Activated gamma-delta T cell treated with Interleukin-2 at 50 U/mL for 16 hours (primary cell): ENCODE results near the gene ZNF618.

Experiments used
- DNase-seq: peaks from one replicate; pipeline ENCODE4 v3.0.0-alpha.2; 2020

ZNF618 gene

DNA sequence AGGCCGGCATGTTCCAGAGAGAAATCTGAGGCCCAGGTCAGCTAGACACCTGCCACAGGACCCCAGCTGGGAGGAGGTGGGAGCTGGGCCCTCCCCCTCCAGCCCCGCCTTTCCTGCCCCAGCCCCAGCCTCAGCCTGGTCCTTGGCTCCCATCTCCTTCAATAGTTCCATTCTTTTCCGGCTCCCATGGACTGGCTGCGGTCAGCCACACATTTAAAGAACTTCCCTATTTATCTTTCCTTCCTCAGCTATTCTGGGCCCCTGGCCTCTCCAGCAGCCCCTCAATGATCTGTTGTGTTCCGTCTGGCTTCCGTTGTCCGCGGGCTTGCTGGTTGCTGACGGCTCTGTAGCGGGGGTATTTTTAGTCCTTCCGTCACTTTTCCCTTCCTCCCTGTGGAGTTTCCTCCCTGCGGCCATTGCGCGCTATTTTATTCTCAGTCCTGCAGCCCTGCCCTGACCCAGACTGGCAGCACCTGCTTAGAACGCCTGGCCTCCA lies 128.2 kb downstream of the ZNF618 start:
- DNase-seq, result no peak

DNA sequence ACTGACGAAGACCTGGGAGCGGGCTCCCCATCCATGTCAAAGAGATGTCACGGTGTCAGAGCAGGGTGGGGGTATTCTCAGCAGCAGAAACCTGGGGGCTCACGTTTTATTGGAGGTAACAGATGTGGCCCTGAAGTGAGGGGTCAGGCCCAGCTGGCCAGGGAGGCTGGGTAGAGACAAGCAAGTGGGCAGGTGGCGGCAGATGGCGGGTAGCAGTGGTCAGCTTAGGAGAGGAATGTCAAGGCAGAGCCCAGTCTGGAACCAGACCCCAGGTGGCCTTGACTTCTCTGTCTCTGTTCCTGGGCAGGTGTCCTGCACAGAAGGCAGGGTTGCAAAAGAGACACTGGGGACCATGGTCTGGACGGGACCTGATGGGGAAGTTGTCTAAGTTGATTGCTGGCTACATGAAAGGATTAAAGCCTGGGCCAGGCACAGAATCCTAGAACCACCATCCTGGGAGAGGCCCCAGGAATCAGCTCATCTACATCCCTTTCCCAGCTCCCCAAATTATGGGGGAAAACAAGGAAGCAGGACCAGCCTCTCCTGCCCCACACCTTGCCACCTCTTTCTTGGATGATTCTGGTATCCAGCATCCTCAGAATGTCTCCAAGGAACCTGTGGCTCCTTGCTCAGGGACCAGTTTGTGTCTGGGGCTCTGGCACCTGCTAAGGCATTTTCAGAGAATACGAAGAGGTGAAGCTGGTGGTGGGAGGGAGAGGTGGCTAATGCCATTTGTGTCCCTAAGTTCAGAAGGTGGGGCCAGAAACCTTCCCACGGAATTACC lies 129.5 kb downstream of the ZNF618 start:
- DNase-seq, result no peak

DNA sequence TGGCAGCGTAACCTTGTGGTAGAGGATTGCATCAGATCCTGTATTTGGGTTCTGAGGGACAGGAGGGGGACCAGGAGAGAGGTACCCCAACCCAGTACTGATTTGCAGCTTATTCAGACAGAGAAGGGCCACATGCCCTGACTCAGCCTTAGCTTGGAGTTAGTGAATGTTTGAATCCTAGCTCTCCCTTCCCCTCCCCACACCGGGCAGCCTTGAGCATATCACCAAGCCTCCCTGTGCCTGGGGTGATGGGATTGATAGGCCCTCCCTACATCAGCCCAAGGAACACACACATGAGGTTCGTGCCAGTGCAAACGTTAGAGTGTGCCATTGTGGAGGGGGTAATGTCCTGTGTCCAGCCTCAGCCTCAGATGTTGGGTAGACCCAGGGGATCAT lies 130.0 kb downstream of the ZNF618 start:
- DNase-seq, result no peak

DNA sequence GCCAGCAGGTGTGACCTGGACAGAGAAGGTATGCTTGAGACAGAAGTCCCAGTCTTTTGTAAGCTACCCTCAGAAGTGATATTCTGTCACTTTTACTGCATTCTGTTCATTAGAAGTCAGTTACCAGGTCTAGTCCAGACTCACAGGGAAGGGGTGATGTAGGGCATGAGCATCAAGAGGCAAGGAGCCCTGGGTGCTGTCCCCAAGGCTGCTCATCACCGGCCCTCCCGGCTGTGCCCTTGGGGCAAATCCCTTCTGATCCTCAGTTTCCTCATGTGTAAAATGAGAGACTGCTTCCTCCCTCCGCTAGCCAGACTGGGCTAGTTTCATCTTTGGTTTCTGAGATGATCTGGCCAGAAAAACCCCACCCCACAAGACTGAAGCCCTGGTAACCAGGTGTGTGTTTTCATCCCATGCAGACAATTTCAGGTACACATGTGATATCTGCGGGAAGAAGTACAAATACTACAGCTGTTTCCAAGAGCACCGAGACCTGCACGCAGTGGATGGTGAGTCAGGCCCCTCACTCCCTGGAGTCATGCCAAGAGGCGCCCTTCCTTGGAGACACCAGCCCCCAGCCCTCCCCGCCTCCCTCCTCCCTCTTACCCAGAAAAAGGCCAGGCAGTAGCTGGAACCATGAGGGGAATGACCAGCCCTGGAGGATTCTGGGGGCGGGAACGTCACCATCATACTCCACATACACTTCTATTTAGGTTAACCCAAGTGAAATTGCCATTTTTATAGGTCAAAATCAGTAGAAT lies 131.0 kb downstream of the ZNF618 start:
- no peak for DNase-seq

DNA sequence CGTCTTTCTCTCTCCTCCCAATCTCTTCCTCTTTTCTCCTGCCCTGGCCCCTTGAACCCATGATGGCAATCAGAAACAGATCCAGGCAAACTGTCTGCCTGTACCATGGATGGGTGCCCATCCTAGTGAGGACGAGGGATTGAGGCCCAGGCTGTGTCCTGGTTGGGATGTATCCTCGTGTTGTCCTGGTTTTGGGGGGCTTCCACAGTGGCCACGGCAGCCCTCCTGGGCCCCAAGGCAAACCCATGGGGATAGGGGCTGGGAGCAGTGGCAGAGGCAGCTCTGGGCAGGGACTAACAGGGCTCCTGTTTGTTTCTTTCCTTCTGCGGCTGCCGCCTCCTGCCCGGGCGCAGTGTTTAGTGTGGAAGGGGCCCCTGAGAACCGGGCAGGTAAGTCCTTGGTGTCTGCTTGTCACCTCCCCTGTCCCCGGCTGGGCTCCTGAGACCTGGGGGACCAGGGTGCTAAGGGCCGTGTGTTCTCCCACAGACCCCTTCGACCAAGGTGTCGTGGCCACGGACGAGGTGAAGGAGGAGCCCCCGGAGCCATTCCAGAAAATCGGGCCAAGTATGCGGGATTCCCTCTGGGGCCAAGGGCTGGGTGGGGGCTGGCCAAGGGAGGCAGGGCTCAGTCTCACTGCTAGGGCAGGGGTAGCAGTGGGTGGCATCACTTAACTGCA lies 132.0 kb downstream of the ZNF618 start:
- peak; percentile 3 for DNase-seq

DNA sequence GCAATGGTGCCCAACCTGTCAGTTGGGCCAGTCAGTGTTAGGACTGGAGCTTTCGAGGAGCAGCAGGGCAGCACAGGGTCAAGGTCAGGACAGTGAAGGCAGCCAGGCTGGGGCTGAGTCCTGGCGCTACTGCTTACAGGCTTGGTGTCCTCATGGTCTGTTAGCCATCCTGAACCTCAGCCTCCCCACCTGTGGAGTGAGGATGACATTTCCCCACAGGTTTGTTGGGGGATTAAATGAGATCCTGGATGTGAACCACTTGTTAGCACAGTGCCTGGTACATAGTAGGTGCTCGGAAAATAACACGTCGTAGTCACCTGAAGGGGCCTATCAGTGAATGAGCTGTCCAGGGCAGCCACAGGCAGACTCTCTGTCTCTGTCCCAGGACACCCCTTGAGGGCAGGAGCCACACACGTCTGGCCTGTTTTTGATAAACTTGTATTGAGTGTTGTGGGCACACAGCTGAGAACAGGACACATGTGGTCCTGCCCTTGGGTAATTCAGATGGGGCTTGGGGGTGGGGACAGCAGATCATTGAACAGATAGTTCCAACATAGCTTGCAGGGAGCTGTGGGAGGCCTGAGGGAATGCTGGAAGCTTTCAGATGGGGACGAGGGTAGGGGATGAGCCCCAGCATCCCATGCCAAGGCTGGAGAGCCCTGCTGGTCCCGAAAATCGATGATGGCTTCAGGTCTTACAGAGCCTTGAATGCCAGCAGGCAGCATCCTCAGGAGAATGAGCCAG lies 132.7 kb downstream of the ZNF618 start:
- DNase-seq, result no peak

DNA sequence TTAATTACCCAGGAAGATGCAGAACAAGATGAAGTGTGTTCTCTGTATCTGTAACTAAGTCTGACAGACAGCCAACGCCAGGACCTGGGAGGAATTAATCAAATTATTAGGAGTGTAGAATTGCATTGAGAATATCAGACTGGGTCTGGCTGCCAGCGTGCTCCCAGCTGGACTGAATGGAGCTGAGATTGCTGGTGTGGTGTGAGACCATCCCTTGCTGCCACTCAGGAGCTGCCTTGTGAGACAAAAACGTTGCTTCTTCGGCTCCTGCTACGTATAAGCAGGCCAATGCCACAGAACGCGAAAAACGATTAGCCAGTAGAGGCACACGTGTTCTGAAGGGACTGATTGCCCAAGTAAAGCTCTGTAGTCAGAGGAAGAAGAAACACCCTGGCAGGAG lies 135.2 kb downstream of the ZNF618 start:
- no peak for DNase-seq

DNA sequence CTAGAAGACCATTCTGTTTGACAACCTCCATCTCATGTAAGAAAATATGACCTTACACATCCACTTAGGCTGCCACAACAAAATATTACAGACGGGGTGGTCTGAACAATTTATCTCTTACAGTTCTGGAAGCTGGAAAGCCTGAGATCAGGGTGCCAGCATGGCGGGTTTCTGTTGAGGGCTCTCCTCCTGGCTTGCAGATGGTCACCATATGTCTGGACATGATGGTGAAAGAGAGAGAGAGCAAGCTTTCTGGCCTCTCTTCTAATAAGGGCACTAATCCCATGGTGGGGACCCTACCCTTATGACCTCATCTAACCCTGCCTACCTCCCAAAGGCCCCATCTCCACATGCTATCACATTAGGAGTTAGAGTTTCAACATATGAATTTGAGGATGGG lies 136.0 kb downstream of the ZNF618 start:
- DNase-seq, result no peak

DNA sequence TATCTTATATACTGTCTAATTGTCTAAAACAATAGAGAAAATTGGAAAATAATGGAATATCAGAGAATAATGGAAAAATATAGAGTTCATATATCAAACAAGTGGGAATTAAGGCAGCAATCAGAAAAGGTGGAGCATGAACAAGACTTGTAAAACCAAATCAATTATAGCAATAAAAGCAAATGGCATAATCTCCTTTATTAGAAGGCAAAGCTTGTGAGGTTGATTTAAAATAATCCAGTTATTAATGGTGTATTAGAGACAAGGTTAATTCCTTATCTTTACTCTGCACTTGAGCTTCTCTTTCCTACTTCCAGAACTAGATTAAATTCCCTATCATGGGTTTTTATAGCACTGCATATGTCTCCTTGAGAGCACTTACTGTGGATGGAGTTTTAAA lies 137.9 kb downstream of the ZNF618 start:
- DNase-seq, result no peak

DNA sequence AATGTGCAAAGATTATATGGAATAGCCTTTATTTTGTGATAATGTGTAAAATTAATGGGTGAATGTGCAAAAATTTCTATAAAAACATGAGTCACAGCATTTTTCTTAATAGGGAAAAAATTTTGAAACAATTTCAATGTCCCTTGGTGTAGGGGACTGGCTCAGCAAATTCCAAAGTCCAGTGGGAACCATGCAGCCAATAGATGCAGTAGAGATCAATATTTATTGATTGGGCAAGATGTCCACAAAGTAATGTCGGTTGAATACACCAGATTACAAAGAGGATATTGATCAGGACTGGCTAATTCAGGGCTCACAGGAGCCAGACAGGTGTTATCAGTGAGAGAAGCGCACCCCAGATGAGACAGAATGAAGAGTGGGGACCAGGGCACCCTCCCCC lies 139.5 kb downstream of the ZNF618 start:
- DNase-seq, result no peak

DNA sequence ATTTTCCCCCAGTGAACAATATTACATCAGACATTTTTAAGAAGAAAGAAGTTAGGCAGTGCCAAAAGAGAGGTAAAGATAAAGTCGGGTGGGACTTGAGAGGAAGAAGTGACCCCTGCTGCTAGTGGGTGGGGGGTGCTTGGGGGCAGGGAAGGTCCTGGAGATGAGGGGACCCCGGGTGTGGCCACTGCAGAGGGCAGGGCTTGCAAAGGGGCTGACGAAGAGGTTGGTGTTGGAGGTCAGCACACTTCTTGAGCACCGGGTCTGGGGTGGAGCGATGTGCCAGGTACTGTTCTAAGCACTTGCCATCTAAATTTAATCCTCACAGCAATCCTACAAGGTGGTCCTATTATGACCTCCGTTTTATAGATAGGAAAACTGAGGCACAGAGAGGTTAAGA lies 140.0 kb downstream of the ZNF618 start:
- DNase-seq, result no peak

DNA sequence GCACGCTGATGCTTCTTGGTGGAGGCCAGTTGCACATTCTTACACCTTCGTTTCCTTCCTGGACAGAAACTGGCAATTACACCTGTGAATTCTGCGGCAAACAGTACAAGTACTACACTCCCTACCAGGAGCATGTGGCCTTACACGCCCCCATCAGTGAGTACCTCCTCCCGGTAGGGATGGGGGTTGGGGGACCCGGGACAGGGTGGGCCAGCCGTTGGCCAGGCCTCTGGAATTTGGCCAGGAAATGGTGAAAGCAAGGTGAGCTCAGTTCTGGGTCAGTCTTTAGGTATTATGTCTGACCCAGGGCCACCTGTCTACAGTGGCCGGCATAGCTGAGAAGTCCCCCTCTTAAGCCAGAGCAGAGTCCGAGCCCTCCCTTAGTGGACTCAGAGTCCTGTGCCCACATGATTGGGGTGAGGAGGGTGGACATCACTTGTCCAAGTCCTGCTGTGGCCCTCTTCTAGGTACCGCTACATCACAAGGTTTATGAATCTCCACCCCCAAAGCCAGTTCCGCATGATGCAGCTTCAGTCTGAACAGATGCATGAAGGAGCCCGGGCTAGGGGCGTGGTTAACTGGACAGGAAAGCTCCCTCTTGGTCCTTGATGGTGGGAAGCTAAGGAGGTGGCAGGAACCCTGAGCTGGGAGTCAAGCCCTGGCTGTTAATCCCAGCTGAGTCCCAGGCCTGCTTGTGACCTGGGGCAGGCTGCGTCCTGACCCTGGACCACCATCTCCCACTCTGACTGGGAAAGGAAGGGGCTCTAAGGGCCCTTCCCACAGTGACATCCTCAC lies 140.7 kb downstream of the ZNF618 start:
- DNase-seq, result no peak

DNA sequence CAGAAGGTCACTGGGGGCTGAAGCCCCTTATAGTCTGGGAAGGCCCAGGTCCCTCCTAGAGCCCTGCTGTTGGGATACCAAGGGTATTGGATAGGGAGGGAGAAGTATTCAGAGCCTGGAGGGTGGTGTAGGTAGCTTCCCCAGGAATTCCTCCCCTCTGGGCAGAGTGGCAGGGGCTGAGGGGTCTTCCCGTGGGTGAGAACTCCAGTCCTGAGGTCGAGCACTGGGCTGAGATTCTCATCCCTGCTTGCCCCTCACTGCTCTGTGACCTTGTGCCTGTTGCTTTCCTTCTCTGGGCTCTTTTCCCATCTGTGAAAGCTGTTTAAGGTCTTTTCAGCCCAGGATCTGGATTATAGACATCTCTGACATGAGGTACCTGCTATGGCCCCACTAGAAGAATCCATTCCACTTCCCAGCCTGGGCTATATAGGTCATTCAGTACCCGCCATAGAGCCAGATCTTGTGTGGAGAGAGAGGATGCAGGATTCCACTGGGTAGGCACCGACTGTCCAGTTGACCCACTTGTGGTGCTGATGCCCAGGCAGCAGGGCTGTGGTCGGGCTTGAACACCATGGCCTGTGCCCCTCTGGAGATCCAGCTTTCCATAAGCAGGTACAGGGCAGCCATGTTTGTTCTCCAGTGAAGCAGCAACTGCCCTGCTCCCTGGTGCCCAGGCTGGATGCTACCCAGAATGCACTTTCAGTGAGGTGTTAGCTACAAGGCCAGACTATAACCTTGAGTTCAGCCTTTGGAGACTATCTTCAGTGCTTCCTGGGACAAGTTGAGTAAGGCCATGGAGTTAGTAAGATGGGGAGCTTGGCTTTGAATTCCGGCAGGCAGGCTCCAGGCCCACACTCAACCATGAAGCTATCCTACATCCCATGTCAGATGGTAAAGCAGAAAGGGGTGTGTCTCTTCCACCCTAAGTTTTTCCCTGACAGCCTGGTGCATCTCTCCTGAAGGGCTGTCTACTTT lies 141.9 kb downstream of the ZNF618 start:
- DNase-seq, result no peak

DNA sequence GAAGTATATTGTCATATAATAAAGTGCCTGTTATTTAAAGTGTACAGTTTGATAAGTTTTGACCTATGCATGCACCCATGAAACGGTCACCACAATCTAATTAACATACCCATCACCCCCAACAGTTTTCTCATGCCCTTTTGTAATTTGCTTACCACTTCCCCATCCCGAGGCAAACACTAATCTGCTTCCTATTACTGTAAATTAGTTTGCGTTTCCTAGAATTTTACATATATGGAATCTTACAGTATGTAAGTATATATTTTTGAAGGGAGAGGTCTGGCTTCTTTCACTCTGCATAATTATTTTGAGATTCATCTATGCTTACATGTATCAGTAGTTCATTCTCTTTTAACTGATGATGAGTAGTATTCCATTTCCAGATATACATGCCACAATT lies 145.5 kb downstream of the ZNF618 start:
- no peak for DNase-seq

DNA sequence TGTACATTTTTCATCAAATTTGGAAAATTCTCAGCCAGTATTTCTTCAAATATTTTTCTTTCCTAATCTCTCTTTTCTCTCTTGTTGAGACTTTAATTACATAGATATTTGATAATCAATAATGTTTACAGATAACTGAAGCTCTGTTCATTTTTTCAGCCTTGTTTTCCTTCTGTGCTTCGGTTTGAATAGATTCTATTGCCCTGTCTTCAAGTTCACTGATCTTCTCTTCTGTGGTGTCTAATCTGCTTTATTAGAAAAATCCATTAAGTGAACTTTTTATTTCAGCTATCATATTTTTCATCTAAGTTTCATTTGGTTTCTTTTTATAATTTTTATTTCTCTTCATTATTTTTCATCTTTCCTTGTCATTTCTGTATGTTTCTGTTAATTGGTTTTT lies 147.9 kb downstream of the ZNF618 start:
- no peak for DNase-seq

DNA sequence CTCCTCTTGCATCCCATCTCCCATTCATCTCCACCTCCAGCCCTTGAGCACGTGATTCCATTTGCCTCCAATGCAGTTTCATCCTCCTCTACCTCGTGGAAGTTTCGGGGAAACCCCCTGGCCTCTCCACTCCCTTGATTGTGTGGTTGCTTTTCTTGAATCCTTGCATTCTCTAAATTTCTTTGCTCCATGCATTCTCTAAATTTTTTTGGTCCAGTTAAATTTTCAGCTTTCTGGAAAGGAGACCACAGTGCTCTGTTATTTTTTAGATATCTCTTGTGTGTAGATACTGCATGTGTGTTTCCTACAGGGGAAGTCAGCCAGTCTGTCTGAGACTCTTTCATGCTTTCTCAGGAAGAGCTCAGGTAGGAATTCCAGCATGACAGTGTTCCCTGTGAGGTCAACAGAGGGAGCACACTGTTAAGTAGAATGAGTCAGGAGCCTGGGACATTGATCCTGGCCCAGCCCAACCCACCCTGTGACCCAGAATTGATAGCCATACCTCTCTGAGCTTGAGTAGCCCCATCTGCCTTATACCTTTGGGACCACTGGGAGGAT lies 149.2 kb downstream of the ZNF618 start:
- no peak for DNase-seq

DNA sequence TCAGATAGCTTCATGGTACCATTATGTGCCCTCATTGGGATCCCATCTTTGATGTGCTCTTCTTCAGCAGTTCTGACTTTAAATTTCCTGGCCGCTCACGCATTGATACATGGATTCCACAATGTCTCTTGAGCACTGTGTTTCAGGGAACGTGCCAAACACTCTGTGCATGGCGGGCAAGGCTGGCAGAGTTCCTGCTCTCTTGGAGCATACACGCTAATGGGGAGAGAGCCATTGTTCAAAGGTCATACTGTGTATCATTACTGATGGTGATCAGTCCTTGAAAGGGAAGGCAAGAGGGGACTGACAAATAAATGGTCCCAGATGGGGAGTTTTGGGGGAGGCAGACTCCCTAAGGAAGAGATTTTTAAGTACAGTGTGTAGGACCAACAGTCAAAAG lies 149.7 kb downstream of the ZNF618 start:
- no peak for DNase-seq

DNA sequence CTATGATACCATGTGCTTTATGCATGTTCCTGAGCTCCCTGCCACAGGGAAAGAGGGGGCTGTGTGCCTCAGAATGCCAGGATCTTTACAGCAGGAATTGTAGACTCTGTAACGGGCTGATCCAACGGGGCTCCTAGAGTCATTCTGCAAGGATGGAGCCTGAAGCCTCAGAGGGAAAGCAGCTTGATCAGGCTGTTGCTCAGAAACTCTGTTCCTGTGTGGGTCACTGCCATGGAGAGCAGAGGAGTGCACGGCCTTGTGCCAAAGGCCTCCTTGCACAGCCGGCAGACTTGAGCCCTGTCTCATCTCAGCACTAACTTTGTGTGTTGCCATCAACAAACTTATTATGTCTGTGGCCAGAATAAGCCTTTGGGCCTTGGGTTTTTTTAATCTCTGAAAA lies 150.2 kb downstream of the ZNF618 start:
- no peak for DNase-seq

DNA sequence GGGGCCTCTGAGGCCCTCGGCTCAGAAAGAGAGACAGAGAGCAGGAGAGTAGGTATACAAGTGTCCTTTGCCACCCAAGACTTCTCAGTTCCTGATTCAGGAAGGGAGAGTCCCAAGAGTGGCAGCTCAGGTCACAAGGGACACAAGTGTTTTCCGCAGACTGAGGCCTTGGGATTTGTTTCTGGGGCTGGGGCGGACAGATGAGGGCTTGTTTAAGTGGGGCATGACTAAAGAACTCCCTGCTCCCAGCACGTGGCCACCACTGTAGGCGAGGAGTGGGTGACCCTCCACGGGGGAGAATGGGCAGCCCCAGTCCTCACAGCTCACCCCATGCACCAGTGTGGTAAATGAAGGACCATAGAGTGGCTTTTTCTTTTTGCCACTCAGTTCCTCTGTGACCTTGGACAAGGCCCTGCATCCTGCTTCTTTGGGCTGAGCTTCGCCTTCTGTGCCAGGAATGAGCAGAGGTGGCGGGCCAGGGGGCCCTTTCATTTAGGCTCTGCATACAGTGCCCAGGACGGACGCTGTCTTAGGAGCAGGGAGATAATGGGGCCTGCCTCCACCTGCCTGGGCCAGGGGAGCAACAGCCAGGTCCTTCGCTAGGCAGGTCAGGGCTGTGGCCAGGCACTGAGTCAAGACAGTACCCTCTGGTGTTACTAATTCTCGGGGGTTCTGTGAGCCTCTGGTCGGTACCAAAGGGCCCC lies 151.2 kb downstream of the ZNF618 start:
- no peak for DNase-seq

DNA sequence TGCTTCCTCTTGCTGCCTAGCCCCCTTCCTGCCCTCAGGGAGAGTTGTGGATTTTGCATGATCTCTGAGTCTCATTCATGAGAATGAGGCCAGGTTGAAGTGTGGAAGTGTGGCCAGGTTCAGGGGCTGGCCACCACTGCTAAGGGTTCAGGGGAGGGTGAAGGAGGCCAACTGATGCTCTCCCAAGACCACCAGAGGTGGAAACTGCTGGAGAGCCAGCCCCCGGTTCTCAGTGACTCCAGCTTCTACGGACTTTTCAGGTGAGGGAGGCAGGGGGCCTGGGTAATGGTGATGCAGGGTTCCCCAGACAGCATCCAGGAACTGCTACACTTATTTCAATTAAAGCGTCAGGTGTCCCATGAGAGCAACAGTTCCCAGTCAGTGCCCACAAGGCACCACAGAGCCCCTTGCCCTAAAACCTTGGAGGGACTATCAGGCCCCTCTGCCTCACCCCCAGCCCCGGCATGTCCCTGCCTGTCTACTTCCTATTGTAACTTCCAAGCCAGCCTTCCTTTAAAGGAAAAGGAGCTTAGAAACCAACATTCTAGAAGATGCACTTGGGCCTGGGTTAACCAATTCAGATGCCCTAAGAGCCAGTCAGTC lies 151.9 kb downstream of the ZNF618 start:
- DNase-seq, result no peak
